K562 (cell line): Measurements from ENCODE around the gene NACA.

ENCODE experiments used
- ATF7 ChIP-seq: fragments of 450-650 bp; IDR thresholded peaks from 2 replicates; pipeline ENCODE4 v1.7.1; 2014; ENCODE audit warnings: mild to moderate bottlenecking, moderate library complexity
- ZNF263 ChIP-seq: sonication (generic); formaldehyde crosslinking; IDR thresholded peaks from 2 replicates; pipeline ENCODE4 v1.8.0; 2022; ENCODE audit warnings: mild to moderate bottlenecking, missing genetic modification reagents, borderline replicate concordance
- TF ChIP-seq, protein P1 (sequence below): sonication (generic); formaldehyde crosslinking; IDR thresholded peaks from 2 replicates; pipeline ENCODE4 v1.8.1; 2023; ENCODE audit warnings: mild to moderate bottlenecking, missing genetic modification reagents, moderate library complexity
- TF ChIP-seq, protein P2 (sequence below), 3 experiments: IDR thresholded peaks in 2 of 3; conservative IDR thresholded peaks in 1 of 3; 2 replicates each; pipeline ENCODE4 v1.5.1; 2011 to 2012; ENCODE audit warnings: low read length in 3 of 3, mild to moderate bottlenecking in 3 of 3, control low read depth in 2 of 3, improper control_type of control experiment in 1 of 3, inconsistent platforms in 1 of 3, low read depth in 1 of 3, mixed read lengths in 1 of 3, moderate library complexity in 1 of 3; ENCODE audit not compliant: insufficient read depth in 2 of 3
- TF ChIP-seq, protein P3 (sequence below): fragments of 250-450 bp; sonication (Bioruptor Pico); IDR thresholded peaks from 2 replicates; pipeline ENCODE4 v1.5.0; 2021; ENCODE audit warnings: mild to moderate bottlenecking, borderline replicate concordance

DNA sequence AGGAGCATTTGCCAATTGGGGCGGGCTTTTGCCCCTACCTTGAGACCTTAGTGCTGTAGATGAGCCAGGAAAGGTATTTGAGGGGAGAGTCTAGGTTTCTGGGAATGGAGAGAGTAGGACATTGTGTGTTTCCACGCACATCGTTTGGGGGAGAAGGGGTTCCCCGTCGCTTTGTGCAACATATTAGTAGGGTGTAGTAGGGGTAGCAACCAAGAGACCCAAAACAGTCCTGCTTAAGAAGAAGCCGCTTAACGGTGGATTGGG lies 36.3 kb downstream of the NACA start:
- TF ChIP-seq, protein P1, sequence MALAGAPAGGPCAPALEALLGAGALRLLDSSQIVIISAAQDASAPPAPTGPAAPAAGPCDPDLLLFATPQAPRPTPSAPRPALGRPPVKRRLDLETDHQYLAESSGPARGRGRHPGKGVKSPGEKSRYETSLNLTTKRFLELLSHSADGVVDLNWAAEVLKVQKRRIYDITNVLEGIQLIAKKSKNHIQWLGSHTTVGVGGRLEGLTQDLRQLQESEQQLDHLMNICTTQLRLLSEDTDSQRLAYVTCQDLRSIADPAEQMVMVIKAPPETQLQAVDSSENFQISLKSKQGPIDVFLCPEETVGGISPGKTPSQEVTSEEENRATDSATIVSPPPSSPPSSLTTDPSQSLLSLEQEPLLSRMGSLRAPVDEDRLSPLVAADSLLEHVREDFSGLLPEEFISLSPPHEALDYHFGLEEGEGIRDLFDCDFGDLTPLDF (CRISPR knock-in tag), result no peak
- TF ChIP-seq, protein P2, sequence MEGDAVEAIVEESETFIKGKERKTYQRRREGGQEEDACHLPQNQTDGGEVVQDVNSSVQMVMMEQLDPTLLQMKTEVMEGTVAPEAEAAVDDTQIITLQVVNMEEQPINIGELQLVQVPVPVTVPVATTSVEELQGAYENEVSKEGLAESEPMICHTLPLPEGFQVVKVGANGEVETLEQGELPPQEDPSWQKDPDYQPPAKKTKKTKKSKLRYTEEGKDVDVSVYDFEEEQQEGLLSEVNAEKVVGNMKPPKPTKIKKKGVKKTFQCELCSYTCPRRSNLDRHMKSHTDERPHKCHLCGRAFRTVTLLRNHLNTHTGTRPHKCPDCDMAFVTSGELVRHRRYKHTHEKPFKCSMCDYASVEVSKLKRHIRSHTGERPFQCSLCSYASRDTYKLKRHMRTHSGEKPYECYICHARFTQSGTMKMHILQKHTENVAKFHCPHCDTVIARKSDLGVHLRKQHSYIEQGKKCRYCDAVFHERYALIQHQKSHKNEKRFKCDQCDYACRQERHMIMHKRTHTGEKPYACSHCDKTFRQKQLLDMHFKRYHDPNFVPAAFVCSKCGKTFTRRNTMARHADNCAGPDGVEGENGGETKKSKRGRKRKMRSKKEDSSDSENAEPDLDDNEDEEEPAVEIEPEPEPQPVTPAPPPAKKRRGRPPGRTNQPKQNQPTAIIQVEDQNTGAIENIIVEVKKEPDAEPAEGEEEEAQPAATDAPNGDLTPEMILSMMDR (IDR thresholded peaks at IDR 0.05 in 2 of 3, conservative IDR thresholded peaks at IDR 0.05 in 1 of 3; ENCODE audit: insufficient read depth in 2 of 3, low read depth in 1 of 3, low read length in 3 of 3), result no peak
- TF ChIP-seq ZNF263, result no peak
- TF ChIP-seq, protein P3, sequence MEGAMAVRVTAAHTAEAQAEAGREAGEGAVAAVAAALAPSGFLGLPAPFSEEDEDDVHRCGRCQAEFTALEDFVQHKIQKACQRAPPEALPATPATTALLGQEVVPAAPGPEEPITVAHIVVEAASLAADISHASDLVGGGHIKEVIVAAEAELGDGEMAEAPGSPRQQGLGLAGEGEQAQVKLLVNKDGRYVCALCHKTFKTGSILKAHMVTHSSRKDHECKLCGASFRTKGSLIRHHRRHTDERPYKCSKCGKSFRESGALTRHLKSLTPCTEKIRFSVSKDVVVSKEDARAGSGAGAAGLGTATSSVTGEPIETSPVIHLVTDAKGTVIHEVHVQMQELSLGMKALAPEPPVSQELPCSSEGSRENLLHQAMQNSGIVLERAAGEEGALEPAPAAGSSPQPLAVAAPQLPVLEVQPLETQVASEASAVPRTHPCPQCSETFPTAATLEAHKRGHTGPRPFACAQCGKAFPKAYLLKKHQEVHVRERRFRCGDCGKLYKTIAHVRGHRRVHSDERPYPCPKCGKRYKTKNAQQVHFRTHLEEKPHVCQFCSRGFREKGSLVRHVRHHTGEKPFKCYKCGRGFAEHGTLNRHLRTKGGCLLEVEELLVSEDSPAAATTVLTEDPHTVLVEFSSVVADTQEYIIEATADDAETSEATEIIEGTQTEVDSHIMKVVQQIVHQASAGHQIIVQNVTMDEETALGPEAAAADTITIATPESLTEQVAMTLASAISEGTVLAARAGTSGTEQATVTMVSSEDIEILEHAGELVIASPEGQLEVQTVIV (CRISPR knock-in tag), result no peak
- TF ChIP-seq ATF7, result no peak
